Thyroid gland (tissue), 4 donors: ENCODE measurements around the gene SYTL3. TPM values are rescaled to one million over a fixed set of nuclear protein-coding genes. Genes with fewer than 3 reads are reported as not detected.

Source experiments
- DNase-seq, 2 donors: peaks; one replicate each; pipeline ENCODE4 v3.0.0-alpha.2; 2019
- H3K27ac ChIP-seq, 3 donors: fragments of 200-600 bp; sonication (generic); 1 replicate in 2 of 3; 2 replicates in 1 of 3; pipeline ENCODE4 v1.5.1; 2016 to 2019; ENCODE audit warnings: mild to moderate bottlenecking in 1 of 3, moderate library complexity in 1 of 3
- H3K27me3 ChIP-seq: fragments of 200-600 bp; sonication (generic); one replicate; pipeline ENCODE4 v1.5.1; 2019
- H3K36me3 ChIP-seq, 2 donors: fragments of 200-600 bp; sonication (generic); one replicate each; pipeline ENCODE4 v1.5.1; 2016 to 2019
- H3K4me1 ChIP-seq, 2 donors: fragments of 200-600 bp; sonication (generic); one replicate each; pipeline ENCODE4 v1.5.1; 2017 to 2019
- H3K4me3 ChIP-seq, 3 donors: fragments of 200-600 bp; sonication (generic); replicated peaks in 1 of 3; 1 replicate in 2 of 3; 2 replicates in 1 of 3; pipeline ENCODE4 v1.5.1; 2016; ENCODE audit warnings: mild to moderate bottlenecking in 1 of 3
- H3K9me3 ChIP-seq: fragments of 200-600 bp; sonication (generic); one replicate; pipeline ENCODE4 v1.5.1; 2017
- CTCF ChIP-seq, 6 experiments: fragments of 200-600 bp in 3 of 6; fragments of 450-650 bp in 3 of 6; sonication (generic) in 3 of 6; IDR thresholded peaks; one replicate each; pipeline ENCODE4 v1.5.1; 2016 to 2019; ENCODE audit warnings: antibody characterized with exemption in 6 of 6, mild to moderate bottlenecking in 2 of 6, inconsistent platforms in 1 of 6, moderate library complexity in 1 of 6
- POLR2A ChIP-seq, 2 donors: fragments of 450-650 bp; IDR thresholded peaks; one replicate each; pipeline ENCODE4 v1.6.1; 2017; ENCODE audit warnings: antibody characterized with exemption in 2 of 2, mild to moderate bottlenecking in 2 of 2, moderate library complexity in 1 of 2
- WGBS, 2 donors: methylation state at CpG; one replicate each; pipeline ENCODE4 v1.1.5; 2017; 5-methylcytosine and 5-hydroxymethylcytosine counted together
- intact Hi-C: fragments of 100-400 bp; cut with DNase I; formaldehyde crosslinking; loops from one replicate; pipeline ENCODE4 v1.15.1; 2023
- total RNA-seq, 4 donors: library from RNA; depleted of rRNA; stranded (reverse); fragments of >200 nt; gene quantifications; one replicate each; pipeline ENCODE4 v1.2.3, GENCODE V29; 2016

The SYTL3 gene
- total RNA-seq, 4 donors from 2014 or later: 16.9 to 33.0 (median 24.4) TPM

GRCh38 chr6:158686311-158686710, 36.5 kb downstream of the SYTL3 start:
- Histone ChIP-seq H3K27ac (peak overlapping the region; percentile 75 to 86 (median 81)), H3K9me3 (no peaks in the 10 kb centered on the region), H3K27me3 (no peaks in the 10 kb centered on the region), H3K4me3 (no peak overlapping the region), H3K36me3 (no peaks in the 10 kb centered on the region), H3K4me1 (peaks cover 31 to 32% of the 10 kb centered on the region in 2 donors)
- TF ChIP-seq POLR2A (IDR thresholded peaks at IDR 0.05) (peak in 1 of 2 donors; percentile 36), CTCF (IDR thresholded peaks at IDR 0.05) (no peak)
- intact Hi-C loops: no loop called here
- DNase-seq: peak; percentile 45 to 66
- WGBS, 2 donors: 42 to 50% methylated on average over 4 of the region's 4 CpGs

GRCh38 chr6:158686791-158687381, 37.0 kb downstream of the SYTL3 start:
- Histone ChIP-seq H3K27me3 (no peaks in the 10 kb centered on the region), H3K36me3 (no peaks in the 10 kb centered on the region), H3K4me1 (peaks cover 32 to 34% of the 10 kb centered on the region in 2 donors), H3K4me3 (no peak overlapping the region), H3K9me3 (no peaks in the 10 kb centered on the region), H3K27ac (peak overlapping the region; percentile 75 to 86 (median 81))
- 60 to 66% methylated on average over 7 of the region's 7 CpGs for WGBS, 2 donors
- TF ChIP-seq CTCF (IDR thresholded peaks at IDR 0.05) (no peak), POLR2A (IDR thresholded peaks at IDR 0.05) (peak in 1 of 2 donors; percentile 2)
- intact Hi-C loops: no loop called here
- no peak for DNase-seq

GRCh38 chr6:158687506-158687905, 37.7 kb downstream of the SYTL3 start:
- Histone ChIP-seq H3K27me3 (no peaks in the 10 kb centered on the region), H3K36me3 (no peaks in the 10 kb centered on the region), H3K4me3 (no peak overlapping the region), H3K9me3 (no peaks in the 10 kb centered on the region), H3K4me1 (peaks cover 34 to 35% of the 10 kb centered on the region in 2 donors), H3K27ac (peak overlapping the region; percentile 75 to 86 (median 81))
- intact Hi-C loops: no loop called here
- TF ChIP-seq POLR2A (IDR thresholded peaks at IDR 0.05): no peak
- no peak for TF ChIP-seq CTCF (IDR thresholded peaks at IDR 0.05)
- WGBS, 2 donors: 88 to 89% methylated on average over 4 of the region's 4 CpGs
- DNase-seq: no peak

GRCh38 chr6:158688860-158689259, 39.0 kb downstream of the SYTL3 start:
- Histone ChIP-seq H3K27ac (peak overlapping the region in 1 of 3 donors; percentile 28), H3K9me3 (no peaks in the 10 kb centered on the region), H3K4me3 (no peak overlapping the region), H3K36me3 (no peaks in the 10 kb centered on the region), H3K27me3 (no peaks in the 10 kb centered on the region), H3K4me1 (peaks cover 39 to 46% of the 10 kb centered on the region in 2 donors)
- no peak for TF ChIP-seq POLR2A (IDR thresholded peaks at IDR 0.05)
- TF ChIP-seq CTCF (IDR thresholded peaks at IDR 0.05): no peak
- DNase-seq: no peak
- WGBS, 2 donors: 75 to 90% methylated on average over 1 of the region's 1 CpG
- intact Hi-C loops: no loop called here

- TF ChIP-seq CTCF (IDR thresholded peaks at IDR 0.05): no peak
- no peak for TF ChIP-seq POLR2A (IDR thresholded peaks at IDR 0.05)
- WGBS, 2 donors: 88 to 93% methylated on average over 3 of the region's 3 CpGs
- Histone ChIP-seq H3K9me3 (no peaks in the 10 kb centered on the region), H3K36me3 (no peaks in the 10 kb centered on the region), H3K27me3 (no peaks in the 10 kb centered on the region), H3K4me3 (no peak overlapping the region), H3K27ac (peak overlapping the region in 1 of 3 donors; percentile 14), H3K4me1 (peaks cover 13 to 18% of the 10 kb centered on the region in 2 donors)
- DNase-seq: no peak
- intact Hi-C loops: loop anchor here (5.0 kb wide), 1 partner anchor 38 kb away; no protein-coding TSS in a partner anchor
Measured at GRCh38 chr6:158694913-158695312, 45.1 kb downstream of the SYTL3 start.
